HCT116 (cell line): ENCODE measurements around the gene MCTP2.

ENCODE experiments used
- EZH2 ChIP-seq: fragments of 200-600 bp; sonication (generic); IDR thresholded peaks from 2 replicates; pipeline ENCODE4 v1.6.1; 2017; ENCODE audit warnings: antibody characterized with exemption, mixed run types
- EZH2phosphoT487 ChIP-seq: fragments of 200-600 bp; IDR thresholded peaks from 2 replicates; pipeline ENCODE4 v1.6.1; 2018; ENCODE audit warnings: antibody characterized with exemption, borderline replicate concordance
- POLR2A ChIP-seq: IDR thresholded peaks from 2 replicates; pipeline ENCODE4 v1.7.0; 2011; ENCODE audit warnings: borderline replicate concordance; ENCODE audit not compliant: insufficient read depth, insufficient read length; ENCODE audit errors: extremely low read depth
- TF ChIP-seq, protein P1 (sequence below): IDR thresholded peaks from 2 replicates; pipeline ENCODE4 v1.6.1; 2012; ENCODE audit warnings: low read depth
- TF ChIP-seq, protein P2 (sequence below): IDR thresholded peaks from 2 replicates; pipeline ENCODE4 v1.6.1; 2012
- TF ChIP-seq, protein P3 (sequence below), 3 experiments: fragments of 200-600 bp in 1 of 3; sonication (generic) in 1 of 3; IDR thresholded peaks in 2 of 3; conservative IDR thresholded peaks in 1 of 3; 2 replicates each; pipeline ENCODE4 v1.5.1; 2012 to 2017; ENCODE audit warnings: low read depth in 2 of 3, low read length in 2 of 3, antibody characterized with exemption in 1 of 3, borderline replicate concordance in 1 of 3, control low read depth in 1 of 3, mild to moderate bottlenecking in 1 of 3, mixed read lengths in 1 of 3, mixed run types in 1 of 3, moderate library complexity in 1 of 3; ENCODE audit not compliant: insufficient read depth in 1 of 3

DNA sequence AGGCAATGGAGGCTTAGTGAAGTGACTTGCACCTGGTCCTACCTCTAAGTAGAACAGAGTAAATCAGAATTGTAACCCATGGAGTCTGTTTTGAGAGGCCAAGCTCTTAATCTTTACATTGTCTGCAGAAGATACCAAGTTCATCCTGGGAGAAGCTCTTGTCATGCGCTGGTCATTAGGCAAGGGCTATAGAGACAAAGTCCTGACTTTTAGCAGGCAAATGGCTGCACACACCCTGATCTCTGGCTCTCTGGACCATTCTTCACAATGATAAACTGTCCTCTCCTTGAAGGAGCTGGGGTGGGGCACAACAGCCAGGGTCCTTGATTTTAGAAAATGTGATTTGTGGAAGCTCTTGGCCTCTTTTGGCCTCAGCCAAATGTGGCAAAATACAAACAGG, 65.4 kb downstream of the MCTP2 start:
- TF ChIP-seq EZH2phosphoT487: no peak
- TF ChIP-seq, protein P1, sequence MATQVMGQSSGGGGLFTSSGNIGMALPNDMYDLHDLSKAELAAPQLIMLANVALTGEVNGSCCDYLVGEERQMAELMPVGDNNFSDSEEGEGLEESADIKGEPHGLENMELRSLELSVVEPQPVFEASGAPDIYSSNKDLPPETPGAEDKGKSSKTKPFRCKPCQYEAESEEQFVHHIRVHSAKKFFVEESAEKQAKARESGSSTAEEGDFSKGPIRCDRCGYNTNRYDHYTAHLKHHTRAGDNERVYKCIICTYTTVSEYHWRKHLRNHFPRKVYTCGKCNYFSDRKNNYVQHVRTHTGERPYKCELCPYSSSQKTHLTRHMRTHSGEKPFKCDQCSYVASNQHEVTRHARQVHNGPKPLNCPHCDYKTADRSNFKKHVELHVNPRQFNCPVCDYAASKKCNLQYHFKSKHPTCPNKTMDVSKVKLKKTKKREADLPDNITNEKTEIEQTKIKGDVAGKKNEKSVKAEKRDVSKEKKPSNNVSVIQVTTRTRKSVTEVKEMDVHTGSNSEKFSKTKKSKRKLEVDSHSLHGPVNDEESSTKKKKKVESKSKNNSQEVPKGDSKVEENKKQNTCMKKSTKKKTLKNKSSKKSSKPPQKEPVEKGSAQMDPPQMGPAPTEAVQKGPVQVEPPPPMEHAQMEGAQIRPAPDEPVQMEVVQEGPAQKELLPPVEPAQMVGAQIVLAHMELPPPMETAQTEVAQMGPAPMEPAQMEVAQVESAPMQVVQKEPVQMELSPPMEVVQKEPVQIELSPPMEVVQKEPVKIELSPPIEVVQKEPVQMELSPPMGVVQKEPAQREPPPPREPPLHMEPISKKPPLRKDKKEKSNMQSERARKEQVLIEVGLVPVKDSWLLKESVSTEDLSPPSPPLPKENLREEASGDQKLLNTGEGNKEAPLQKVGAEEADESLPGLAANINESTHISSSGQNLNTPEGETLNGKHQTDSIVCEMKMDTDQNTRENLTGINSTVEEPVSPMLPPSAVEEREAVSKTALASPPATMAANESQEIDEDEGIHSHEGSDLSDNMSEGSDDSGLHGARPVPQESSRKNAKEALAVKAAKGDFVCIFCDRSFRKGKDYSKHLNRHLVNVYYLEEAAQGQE: no peak
- TF ChIP-seq POLR2A: no peak
- TF ChIP-seq EZH2: no peak
- TF ChIP-seq, protein P2, sequence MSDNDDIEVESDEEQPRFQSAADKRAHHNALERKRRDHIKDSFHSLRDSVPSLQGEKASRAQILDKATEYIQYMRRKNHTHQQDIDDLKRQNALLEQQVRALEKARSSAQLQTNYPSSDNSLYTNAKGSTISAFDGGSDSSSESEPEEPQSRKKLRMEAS: no peak
- TF ChIP-seq, protein P3, sequence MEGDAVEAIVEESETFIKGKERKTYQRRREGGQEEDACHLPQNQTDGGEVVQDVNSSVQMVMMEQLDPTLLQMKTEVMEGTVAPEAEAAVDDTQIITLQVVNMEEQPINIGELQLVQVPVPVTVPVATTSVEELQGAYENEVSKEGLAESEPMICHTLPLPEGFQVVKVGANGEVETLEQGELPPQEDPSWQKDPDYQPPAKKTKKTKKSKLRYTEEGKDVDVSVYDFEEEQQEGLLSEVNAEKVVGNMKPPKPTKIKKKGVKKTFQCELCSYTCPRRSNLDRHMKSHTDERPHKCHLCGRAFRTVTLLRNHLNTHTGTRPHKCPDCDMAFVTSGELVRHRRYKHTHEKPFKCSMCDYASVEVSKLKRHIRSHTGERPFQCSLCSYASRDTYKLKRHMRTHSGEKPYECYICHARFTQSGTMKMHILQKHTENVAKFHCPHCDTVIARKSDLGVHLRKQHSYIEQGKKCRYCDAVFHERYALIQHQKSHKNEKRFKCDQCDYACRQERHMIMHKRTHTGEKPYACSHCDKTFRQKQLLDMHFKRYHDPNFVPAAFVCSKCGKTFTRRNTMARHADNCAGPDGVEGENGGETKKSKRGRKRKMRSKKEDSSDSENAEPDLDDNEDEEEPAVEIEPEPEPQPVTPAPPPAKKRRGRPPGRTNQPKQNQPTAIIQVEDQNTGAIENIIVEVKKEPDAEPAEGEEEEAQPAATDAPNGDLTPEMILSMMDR (IDR thresholded peaks at IDR 0.05 in 2 of 3, conservative IDR thresholded peaks at IDR 0.05 in 1 of 3; ENCODE audit: borderline replicate concordance in 1 of 3, insufficient read depth in 1 of 3, low read depth in 2 of 3, low read length in 2 of 3): no peak
